Measurements from ENCODE around the gene TSC2.

TSC2 gene

GRCh38 chr16:2071454-2072202, 23.8 kb downstream of the TSC2 start:
- DNase-seq (ENCODE audit: low read depth) = no peak

GRCh38 chr16:2072926-2073325, 25.1 kb downstream of the TSC2 start:
- no peak for DNase-seq (ENCODE audit: low read depth)

GRCh38 chr16:2074071-2074470, 26.3 kb downstream of the TSC2 start:
- no peak for DNase-seq (ENCODE audit: low read depth)

- DNase-seq (ENCODE audit: low read depth) = no peak
Measured at GRCh38 chr16:2075631-2076030, 27.8 kb downstream of the TSC2 start.

GRCh38 chr16:2076072-2076865, 28.5 kb downstream of the TSC2 start:
- DNase-seq (ENCODE audit: low read depth) = no peak

- no peak for DNase-seq (ENCODE audit: low read depth)
Measured at GRCh38 chr16:2077016-2077415, 29.2 kb downstream of the TSC2 start.

- DNase-seq (ENCODE audit: low read depth) = no peak
Measured at GRCh38 chr16:2077696-2078095, 29.9 kb downstream of the TSC2 start.

GRCh38 chr16:2078096-2078495, 30.3 kb downstream of the TSC2 start:
- DNase-seq (ENCODE audit: low read depth) = no peak

GRCh38 chr16:2078691-2079090, 30.9 kb downstream of the TSC2 start:
- DNase-seq (ENCODE audit: low read depth) = no peak

- no peak for DNase-seq (ENCODE audit: low read depth)
Measured at GRCh38 chr16:2079311-2079800, 31.6 kb downstream of the TSC2 start.

GRCh38 chr16:2079991-2080390, 32.2 kb downstream of the TSC2 start:
- DNase-seq (ENCODE audit: low read depth) = no peak

- DNase-seq (ENCODE audit: low read depth) = no peak
Measured at GRCh38 chr16:2081201-2082084, 33.7 kb downstream of the TSC2 start.

GRCh38 chr16:2082171-2082982, 34.6 kb downstream of the TSC2 start:
- no peak for DNase-seq (ENCODE audit: low read depth)

GRCh38 chr16:2082983-2083364, 35.2 kb downstream of the TSC2 start:
- no peak for DNase-seq (ENCODE audit: low read depth)

GRCh38 chr16:2083409-2083808, 35.6 kb downstream of the TSC2 start:
- DNase-seq (ENCODE audit: low read depth) = no peak

GRCh38 chr16:2083876-2084780, 36.3 kb downstream of the TSC2 start:
- no peak for DNase-seq (ENCODE audit: low read depth)

- DNase-seq (ENCODE audit: low read depth) = no peak
Measured at GRCh38 chr16:2084895-2085625, 37.3 kb downstream of the TSC2 start.

- no peak for DNase-seq (ENCODE audit: low read depth)
Measured at GRCh38 chr16:2085669-2086068, 37.9 kb downstream of the TSC2 start.

- DNase-seq (ENCODE audit: low read depth) = no peak
Measured at GRCh38 chr16:2086106-2086742, 38.4 kb downstream of the TSC2 start.

All from activated gamma-delta T cell treated with anti-CD3 and anti-CD28 coated beads, Interleukin-2, amount 50 U/mL, for 16 hours (primary cell).